HL-60 (cell line): ENCODE results near the gene RFX1.
"Not testable (repeated sequence)": the region's sequence is repeated elsewhere in the genome, so short reads cannot be mapped to it uniquely, and the experiment has no call there.

Source experiments
- DNase-seq, 2 experiments: peaks; one replicate each; pipeline ENCODE4 v3.0.0-alpha.2; 2010 to 2020; ENCODE audit warnings: low read depth in 1 of 2, low spot score in 1 of 2
- H3K27ac ChIP-seq: fragments of 250-450 bp; sonication (Bioruptor Pico); replicated peaks from 2 replicates; pipeline ENCODE4 v1.5.1; 2020; ENCODE audit warnings: mild to moderate bottlenecking, moderate library complexity
- H3K27me3 ChIP-seq: fragments of 250-450 bp; sonication (Bioruptor Pico); 2 replicates; pipeline ENCODE4 v1.5.1; 2021; ENCODE audit warnings: mild to moderate bottlenecking, moderate library complexity; ENCODE audit not compliant: insufficient read depth, poor library complexity, severe bottlenecking
- H3K4me3 ChIP-seq: replicated peaks from 2 replicates; pipeline ENCODE4 v1.5.1; 2011; ENCODE audit warnings: mild to moderate bottlenecking, control low read depth, low read length; ENCODE audit not compliant: insufficient read depth
- GABPA ChIP-seq: IDR thresholded peaks from 2 replicates; pipeline ENCODE4 v1.6.1; 2012; ENCODE audit warnings: low read depth
- POLR2AphosphoS5 ChIP-seq: IDR thresholded peaks from 2 replicates; pipeline ENCODE4 v1.6.1; 2012; ENCODE audit warnings: low read depth
- SPI1 ChIP-seq: IDR thresholded peaks from 2 replicates; pipeline ENCODE4 v1.6.1; 2012; ENCODE audit warnings: low read depth, mild to moderate bottlenecking, borderline replicate concordance
- TF ChIP-seq, protein P1 (sequence below): IDR thresholded peaks from one replicate; pipeline ENCODE4 v1.5.1; 2011; ENCODE audit warnings: low read length, control low read depth, inconsistent platforms; ENCODE audit not compliant: insufficient read depth
- TF ChIP-seq, protein P2 (sequence below): IDR thresholded peaks from 2 replicates; pipeline ENCODE4 v1.6.1; 2012; ENCODE audit warnings: low read depth; ENCODE audit not compliant: insufficient replicate concordance

RFX1 gene

DNA sequence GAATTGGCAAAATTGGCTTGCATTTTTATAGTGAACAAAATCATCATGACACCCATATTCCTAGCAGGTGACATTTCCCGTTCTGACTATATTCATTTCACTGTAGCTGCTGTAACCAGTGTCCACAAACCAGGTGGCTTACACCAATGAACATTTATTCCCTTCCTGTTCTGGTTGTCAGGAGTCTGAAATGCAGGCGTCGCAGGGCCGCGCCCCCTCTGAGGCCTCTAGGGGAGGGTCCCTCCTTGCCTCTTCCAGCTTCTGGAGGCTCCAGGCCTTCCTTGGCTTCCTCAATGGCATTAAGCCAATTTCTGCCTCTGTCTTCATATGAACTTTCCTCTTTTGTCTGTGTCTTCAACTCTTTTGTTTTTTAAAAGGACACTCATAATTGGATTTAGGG lies 15.4 kb upstream of the RFX1 start:
- TF ChIP-seq, protein P1, sequence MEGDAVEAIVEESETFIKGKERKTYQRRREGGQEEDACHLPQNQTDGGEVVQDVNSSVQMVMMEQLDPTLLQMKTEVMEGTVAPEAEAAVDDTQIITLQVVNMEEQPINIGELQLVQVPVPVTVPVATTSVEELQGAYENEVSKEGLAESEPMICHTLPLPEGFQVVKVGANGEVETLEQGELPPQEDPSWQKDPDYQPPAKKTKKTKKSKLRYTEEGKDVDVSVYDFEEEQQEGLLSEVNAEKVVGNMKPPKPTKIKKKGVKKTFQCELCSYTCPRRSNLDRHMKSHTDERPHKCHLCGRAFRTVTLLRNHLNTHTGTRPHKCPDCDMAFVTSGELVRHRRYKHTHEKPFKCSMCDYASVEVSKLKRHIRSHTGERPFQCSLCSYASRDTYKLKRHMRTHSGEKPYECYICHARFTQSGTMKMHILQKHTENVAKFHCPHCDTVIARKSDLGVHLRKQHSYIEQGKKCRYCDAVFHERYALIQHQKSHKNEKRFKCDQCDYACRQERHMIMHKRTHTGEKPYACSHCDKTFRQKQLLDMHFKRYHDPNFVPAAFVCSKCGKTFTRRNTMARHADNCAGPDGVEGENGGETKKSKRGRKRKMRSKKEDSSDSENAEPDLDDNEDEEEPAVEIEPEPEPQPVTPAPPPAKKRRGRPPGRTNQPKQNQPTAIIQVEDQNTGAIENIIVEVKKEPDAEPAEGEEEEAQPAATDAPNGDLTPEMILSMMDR = no peak
- no peak for TF ChIP-seq SPI1
- no peak for TF ChIP-seq GABPA
- TF ChIP-seq, protein P2, sequence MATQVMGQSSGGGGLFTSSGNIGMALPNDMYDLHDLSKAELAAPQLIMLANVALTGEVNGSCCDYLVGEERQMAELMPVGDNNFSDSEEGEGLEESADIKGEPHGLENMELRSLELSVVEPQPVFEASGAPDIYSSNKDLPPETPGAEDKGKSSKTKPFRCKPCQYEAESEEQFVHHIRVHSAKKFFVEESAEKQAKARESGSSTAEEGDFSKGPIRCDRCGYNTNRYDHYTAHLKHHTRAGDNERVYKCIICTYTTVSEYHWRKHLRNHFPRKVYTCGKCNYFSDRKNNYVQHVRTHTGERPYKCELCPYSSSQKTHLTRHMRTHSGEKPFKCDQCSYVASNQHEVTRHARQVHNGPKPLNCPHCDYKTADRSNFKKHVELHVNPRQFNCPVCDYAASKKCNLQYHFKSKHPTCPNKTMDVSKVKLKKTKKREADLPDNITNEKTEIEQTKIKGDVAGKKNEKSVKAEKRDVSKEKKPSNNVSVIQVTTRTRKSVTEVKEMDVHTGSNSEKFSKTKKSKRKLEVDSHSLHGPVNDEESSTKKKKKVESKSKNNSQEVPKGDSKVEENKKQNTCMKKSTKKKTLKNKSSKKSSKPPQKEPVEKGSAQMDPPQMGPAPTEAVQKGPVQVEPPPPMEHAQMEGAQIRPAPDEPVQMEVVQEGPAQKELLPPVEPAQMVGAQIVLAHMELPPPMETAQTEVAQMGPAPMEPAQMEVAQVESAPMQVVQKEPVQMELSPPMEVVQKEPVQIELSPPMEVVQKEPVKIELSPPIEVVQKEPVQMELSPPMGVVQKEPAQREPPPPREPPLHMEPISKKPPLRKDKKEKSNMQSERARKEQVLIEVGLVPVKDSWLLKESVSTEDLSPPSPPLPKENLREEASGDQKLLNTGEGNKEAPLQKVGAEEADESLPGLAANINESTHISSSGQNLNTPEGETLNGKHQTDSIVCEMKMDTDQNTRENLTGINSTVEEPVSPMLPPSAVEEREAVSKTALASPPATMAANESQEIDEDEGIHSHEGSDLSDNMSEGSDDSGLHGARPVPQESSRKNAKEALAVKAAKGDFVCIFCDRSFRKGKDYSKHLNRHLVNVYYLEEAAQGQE = no peak
- TF ChIP-seq POLR2AphosphoS5 = no peak
- peak; percentile 18 to 28 for DNase-seq
- Histone ChIP-seq H3K27ac (0 out of 2 replicates have a peak overlapping the region, but pooled peaks have one; percentile 12), H3K4me3 (no peak overlapping the region), H3K27me3 (no peaks in the 10 kb centered on the region)

DNA sequence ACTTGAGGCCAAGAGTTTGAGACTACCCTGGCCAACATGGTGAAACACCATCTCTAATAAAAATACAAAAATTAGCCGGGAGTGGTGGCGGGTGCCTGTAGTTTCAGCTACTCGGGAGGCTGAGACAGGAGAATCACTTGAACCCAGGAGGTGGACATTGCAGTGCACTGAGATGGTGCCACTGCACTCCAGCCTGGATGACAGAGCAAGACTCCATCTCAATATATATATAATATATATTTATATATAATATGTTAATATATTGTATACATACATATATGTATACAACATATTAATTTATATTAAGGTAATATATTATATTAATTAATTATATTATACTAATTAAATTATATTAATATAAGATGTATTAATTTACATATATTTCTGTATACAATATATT lies 13.6 kb upstream of the RFX1 start:
- not testable (repeated sequence) for H3K27me3 ChIP-seq, H3K27ac ChIP-seq, H3K4me3 ChIP-seq, DNase-seq

DNA sequence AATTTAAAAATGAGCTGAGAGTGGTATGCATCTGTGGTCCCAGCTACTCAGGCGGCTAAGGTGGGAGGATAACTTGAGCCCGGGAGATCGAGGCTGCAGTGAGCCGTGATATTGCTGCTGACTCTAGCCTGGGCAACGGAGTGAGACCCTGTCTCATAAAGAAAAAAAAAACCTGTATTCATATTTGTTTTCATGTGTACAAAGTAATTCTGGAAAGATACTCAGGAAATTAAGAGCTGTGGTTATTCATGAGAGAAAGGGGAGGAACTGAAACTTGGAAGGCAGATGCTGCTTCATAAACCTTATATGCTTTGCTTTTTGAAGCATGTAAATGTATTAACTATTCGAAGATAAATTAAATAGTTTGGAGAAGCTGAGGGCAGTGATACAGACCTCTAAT lies 13.0 kb upstream of the RFX1 start:
- no peaks in the 10 kb centered on the region for H3K27me3 ChIP-seq
- DNase-seq = no peak
- H3K27ac ChIP-seq = no peak overlapping the region
- H3K4me3 ChIP-seq = no peak overlapping the region
- TF ChIP-seq, protein P2 = no peak
- TF ChIP-seq, protein P1 = no peak

DNA sequence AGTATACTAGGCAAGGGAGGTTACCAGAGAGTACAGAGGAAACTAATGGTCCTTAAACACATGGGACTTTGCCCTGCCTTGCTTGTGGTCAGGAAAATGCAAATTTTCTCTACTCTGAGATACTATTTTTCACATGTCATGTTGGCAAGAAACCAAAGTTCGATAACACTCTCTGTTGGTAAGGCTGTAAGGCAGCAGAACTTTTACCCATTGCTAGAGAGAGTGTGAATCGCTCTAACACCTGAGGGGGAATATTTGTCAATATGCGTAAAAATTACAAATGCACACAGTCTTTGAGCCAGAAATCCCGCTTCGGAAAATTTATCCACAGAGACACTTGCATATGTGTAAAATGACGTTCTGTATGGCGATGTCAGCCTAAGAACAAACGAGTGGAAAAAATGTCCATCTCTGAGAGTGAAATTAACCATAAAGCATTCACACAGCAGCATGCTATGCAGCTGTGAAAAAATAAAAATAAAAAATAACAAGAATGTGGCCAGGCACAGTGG lies 9.5 kb upstream of the RFX1 start:
- Histone ChIP-seq H3K27me3 (no peaks in the 10 kb centered on the region), H3K4me3 (no peak overlapping the region), H3K27ac (no peak overlapping the region)
- TF ChIP-seq, protein P2 = no peak
- TF ChIP-seq SPI1 = no peak
- TF ChIP-seq, protein P1 = no peak
- no peak for TF ChIP-seq POLR2AphosphoS5
- TF ChIP-seq GABPA = no peak
- DNase-seq = no peak
